GM21390 (cell line): ENCODE measurements around the gene ANKFN1.

Experiments
- ATAC-seq: cut with Tn5 transposase; IDR thresholded peaks from one replicate; pipeline ENCODE4 v1.9.1; 2021; ENCODE audit not compliant: unreplicated experiment

Gene ANKFN1

GRCh38 chr17:56146534-56146933, 6.7 kb upstream of the ANKFN1 start:
- ATAC-seq, result no peak

- ATAC-seq, result no peak
Observed at GRCh38 chr17:56148333-56148732, 4.9 kb upstream of the ANKFN1 start.

- no peak for ATAC-seq
Observed at GRCh38 chr17:56149266-56150036, 3.8 kb upstream of the ANKFN1 start.

GRCh38 chr17:56150649-56151048, 2.6 kb upstream of the ANKFN1 start:
- no peak for ATAC-seq

GRCh38 chr17:56157845-56158244, 4.6 kb downstream of the ANKFN1 start:
- ATAC-seq, result no peak

GRCh38 chr17:56158344-56158743, 5.1 kb downstream of the ANKFN1 start:
- no peak for ATAC-seq

GRCh38 chr17:56158915-56159825, 5.9 kb downstream of the ANKFN1 start:
- ATAC-seq, result no peak

GRCh38 chr17:56159826-56160380, 6.6 kb downstream of the ANKFN1 start:
- ATAC-seq, result no peak

- ATAC-seq, result no peak
Observed at GRCh38 chr17:56160422-56160821, 7.1 kb downstream of the ANKFN1 start.

GRCh38 chr17:56165072-56165641, 11.9 kb downstream of the ANKFN1 start:
- no peak for ATAC-seq

GRCh38 chr17:56167491-56167890, 14.2 kb downstream of the ANKFN1 start:
- no peak for ATAC-seq

- no peak for ATAC-seq
Observed at GRCh38 chr17:56169621-56170020, 16.3 kb downstream of the ANKFN1 start.

- no peak for ATAC-seq
Observed at GRCh38 chr17:56171186-56171959, 18.1 kb downstream of the ANKFN1 start.

GRCh38 chr17:56172517-56172982, 19.3 kb downstream of the ANKFN1 start:
- no peak for ATAC-seq

GRCh38 chr17:56173026-56173425, 19.8 kb downstream of the ANKFN1 start:
- no peak for ATAC-seq

GRCh38 chr17:56173958-56174835, 20.9 kb downstream of the ANKFN1 start:
- no peak for ATAC-seq

GRCh38 chr17:56175299-56175955, 22.2 kb downstream of the ANKFN1 start:
- no peak for ATAC-seq

GRCh38 chr17:56176091-56176490, 22.8 kb downstream of the ANKFN1 start:
- no peak for ATAC-seq

GRCh38 chr17:56177361-56177760, 24.1 kb downstream of the ANKFN1 start:
- no peak for ATAC-seq
